Liver (tissue), 3 donors: ENCODE measurements around the gene PPP2R3B.

Source experiments
- RAD21 ChIP-seq, 2 donors: IDR thresholded peaks; 2 replicates each; pipeline ENCODE4 v1.6.1; 2016; ENCODE audit warnings: antibody characterized with exemption in 2 of 2, mild to moderate bottlenecking in 2 of 2
- SP1 ChIP-seq: IDR thresholded peaks from 2 replicates; pipeline ENCODE4 v1.6.1; 2018; ENCODE audit warnings: antibody characterized with exemption, mild to moderate bottlenecking
- TF ChIP-seq, protein P1 (sequence below): IDR thresholded peaks from 2 replicates; pipeline ENCODE4 v1.6.1; 2016; ENCODE audit warnings: antibody characterized with exemption
- TF ChIP-seq, protein P2 (sequence below): fragments of 150-350 bp; IDR thresholded peaks from 2 replicates; pipeline ENCODE4 v1.5.1; 2017; ENCODE audit warnings: improper control_type of control experiment, low read depth, low read length; ENCODE audit not compliant: missing input control
- TF ChIP-seq, protein P3 (sequence below): IDR thresholded peaks from 2 replicates; pipeline ENCODE4 v1.6.1; 2016; ENCODE audit warnings: antibody characterized with exemption
- TF ChIP-seq, protein P4 (sequence below): IDR thresholded peaks from 2 replicates; pipeline ENCODE4 v1.6.1; 2016; ENCODE audit warnings: antibody characterized with exemption, mild to moderate bottlenecking
- donor health status: healthy.
- donor health status: healthy.

DNA sequence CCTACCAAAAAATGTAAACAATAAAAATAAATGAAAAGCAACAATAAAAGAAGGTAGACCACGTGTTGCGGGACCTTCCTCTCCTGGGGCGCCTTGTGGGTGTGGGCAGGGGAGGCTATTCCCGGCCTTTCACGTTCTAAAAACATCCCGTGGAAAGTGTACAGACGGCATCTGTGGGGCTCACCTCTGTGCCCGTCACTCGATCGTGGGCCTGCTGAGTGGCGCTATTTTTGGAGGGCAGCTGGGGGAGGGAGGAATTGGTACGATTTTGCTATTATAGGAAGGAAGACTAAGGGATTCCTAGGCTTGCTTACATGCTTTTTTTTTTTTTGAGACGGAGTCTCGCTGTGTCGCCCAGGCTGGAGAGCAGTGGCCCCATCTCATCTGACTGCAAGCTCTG, 13.6 kb upstream of the PPP2R3B start:
- TF ChIP-seq, protein P1, sequence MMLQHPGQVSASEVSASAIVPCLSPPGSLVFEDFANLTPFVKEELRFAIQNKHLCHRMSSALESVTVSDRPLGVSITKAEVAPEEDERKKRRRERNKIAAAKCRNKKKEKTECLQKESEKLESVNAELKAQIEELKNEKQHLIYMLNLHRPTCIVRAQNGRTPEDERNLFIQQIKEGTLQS: no peak
- TF ChIP-seq, protein P2, sequence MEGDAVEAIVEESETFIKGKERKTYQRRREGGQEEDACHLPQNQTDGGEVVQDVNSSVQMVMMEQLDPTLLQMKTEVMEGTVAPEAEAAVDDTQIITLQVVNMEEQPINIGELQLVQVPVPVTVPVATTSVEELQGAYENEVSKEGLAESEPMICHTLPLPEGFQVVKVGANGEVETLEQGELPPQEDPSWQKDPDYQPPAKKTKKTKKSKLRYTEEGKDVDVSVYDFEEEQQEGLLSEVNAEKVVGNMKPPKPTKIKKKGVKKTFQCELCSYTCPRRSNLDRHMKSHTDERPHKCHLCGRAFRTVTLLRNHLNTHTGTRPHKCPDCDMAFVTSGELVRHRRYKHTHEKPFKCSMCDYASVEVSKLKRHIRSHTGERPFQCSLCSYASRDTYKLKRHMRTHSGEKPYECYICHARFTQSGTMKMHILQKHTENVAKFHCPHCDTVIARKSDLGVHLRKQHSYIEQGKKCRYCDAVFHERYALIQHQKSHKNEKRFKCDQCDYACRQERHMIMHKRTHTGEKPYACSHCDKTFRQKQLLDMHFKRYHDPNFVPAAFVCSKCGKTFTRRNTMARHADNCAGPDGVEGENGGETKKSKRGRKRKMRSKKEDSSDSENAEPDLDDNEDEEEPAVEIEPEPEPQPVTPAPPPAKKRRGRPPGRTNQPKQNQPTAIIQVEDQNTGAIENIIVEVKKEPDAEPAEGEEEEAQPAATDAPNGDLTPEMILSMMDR: no peak
- no peak for TF ChIP-seq RAD21 (IDR thresholded peaks at IDR 0.05)
- TF ChIP-seq, protein P3, sequence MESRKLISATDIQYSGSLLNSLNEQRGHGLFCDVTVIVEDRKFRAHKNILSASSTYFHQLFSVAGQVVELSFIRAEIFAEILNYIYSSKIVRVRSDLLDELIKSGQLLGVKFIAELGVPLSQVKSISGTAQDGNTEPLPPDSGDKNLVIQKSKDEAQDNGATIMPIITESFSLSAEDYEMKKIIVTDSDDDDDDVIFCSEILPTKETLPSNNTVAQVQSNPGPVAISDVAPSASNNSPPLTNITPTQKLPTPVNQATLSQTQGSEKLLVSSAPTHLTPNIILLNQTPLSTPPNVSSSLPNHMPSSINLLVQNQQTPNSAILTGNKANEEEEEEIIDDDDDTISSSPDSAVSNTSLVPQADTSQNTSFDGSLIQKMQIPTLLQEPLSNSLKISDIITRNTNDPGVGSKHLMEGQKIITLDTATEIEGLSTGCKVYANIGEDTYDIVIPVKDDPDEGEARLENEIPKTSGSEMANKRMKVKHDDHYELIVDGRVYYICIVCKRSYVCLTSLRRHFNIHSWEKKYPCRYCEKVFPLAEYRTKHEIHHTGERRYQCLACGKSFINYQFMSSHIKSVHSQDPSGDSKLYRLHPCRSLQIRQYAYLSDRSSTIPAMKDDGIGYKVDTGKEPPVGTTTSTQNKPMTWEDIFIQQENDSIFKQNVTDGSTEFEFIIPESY: no peak
- TF ChIP-seq, protein P4, sequence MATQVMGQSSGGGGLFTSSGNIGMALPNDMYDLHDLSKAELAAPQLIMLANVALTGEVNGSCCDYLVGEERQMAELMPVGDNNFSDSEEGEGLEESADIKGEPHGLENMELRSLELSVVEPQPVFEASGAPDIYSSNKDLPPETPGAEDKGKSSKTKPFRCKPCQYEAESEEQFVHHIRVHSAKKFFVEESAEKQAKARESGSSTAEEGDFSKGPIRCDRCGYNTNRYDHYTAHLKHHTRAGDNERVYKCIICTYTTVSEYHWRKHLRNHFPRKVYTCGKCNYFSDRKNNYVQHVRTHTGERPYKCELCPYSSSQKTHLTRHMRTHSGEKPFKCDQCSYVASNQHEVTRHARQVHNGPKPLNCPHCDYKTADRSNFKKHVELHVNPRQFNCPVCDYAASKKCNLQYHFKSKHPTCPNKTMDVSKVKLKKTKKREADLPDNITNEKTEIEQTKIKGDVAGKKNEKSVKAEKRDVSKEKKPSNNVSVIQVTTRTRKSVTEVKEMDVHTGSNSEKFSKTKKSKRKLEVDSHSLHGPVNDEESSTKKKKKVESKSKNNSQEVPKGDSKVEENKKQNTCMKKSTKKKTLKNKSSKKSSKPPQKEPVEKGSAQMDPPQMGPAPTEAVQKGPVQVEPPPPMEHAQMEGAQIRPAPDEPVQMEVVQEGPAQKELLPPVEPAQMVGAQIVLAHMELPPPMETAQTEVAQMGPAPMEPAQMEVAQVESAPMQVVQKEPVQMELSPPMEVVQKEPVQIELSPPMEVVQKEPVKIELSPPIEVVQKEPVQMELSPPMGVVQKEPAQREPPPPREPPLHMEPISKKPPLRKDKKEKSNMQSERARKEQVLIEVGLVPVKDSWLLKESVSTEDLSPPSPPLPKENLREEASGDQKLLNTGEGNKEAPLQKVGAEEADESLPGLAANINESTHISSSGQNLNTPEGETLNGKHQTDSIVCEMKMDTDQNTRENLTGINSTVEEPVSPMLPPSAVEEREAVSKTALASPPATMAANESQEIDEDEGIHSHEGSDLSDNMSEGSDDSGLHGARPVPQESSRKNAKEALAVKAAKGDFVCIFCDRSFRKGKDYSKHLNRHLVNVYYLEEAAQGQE: no peak
- no peak for TF ChIP-seq SP1
